Gastrocnemius medialis (tissue), 4 donors: ENCODE measurements around the gene CYTH4. TPM values are rescaled to one million over a fixed set of nuclear protein-coding genes. Genes with fewer than 3 reads are reported as not detected.

ENCODE experiments used
- ATAC-seq, 2 donors: fragments of 150-250 bp; one replicate each; pipeline ENCODE4 v1.9.1; 2016
- DNase-seq, 2 donors: peaks; one replicate each; pipeline ENCODE4 v3.0.0-alpha.2; 2019
- H3K27ac ChIP-seq, 4 donors: fragments of 200-600 bp; sonication (generic); 1 replicate in 1 of 4; 2 replicates in 3 of 4; pipeline ENCODE4 v1.5.1; 2016 to 2018; ENCODE audit warnings: mild to moderate bottlenecking in 2 of 4, moderate library complexity in 1 of 4
- H3K27me3 ChIP-seq, 3 donors: fragments of 200-600 bp; sonication (generic) in 2 of 3; 1 replicate in 1 of 3; 2 replicates in 2 of 3; pipeline versions ENCODE4 v1.5.1 to v1.6.0; 2016 to 2019; ENCODE audit warnings: mild to moderate bottlenecking in 1 of 3, moderate library complexity in 1 of 3
- H3K36me3 ChIP-seq, 2 donors: fragments of 200-600 bp; sonication (generic) in 1 of 2; one replicate each; pipeline ENCODE4 v1.5.1; 2017 to 2018
- H3K4me1 ChIP-seq, 2 donors: fragments of 200-600 bp; sonication (generic) in 1 of 2; one replicate each; pipeline ENCODE4 v1.5.1; 2016 to 2017; ENCODE audit warnings: mild to moderate bottlenecking in 2 of 2
- H3K4me3 ChIP-seq, 4 donors: fragments of 200-600 bp; sonication (generic) in 3 of 4; 1 replicate in 1 of 4; 2 replicates in 3 of 4; pipeline ENCODE4 v1.5.1; 2016 to 2019; ENCODE audit warnings: mild to moderate bottlenecking in 2 of 4
- H3K9me3 ChIP-seq, 3 donors: fragments of 200-600 bp; sonication (generic) in 2 of 3; 1 replicate in 1 of 3; 2 replicates in 2 of 3; pipeline ENCODE4 v1.5.1; 2016 to 2019
- CTCF ChIP-seq, 5 experiments: fragments of 450-650 bp in 3 of 5; fragments of 200-600 bp in 2 of 5; sonication (generic) in 2 of 5; IDR thresholded peaks in 4 of 5; conservative IDR thresholded peaks in 1 of 5; 1 replicate in 4 of 5; 2 replicates in 1 of 5; pipeline ENCODE4 v1.5.1; 2016 to 2019; ENCODE audit warnings: antibody characterized with exemption in 5 of 5, mild to moderate bottlenecking in 3 of 5, moderate library complexity in 3 of 5
- POLR2A ChIP-seq, 2 donors: fragments of 450-650 bp; IDR thresholded peaks; one replicate each; pipeline ENCODE4 v1.6.1; 2017; ENCODE audit warnings: antibody characterized with exemption in 2 of 2, mild to moderate bottlenecking in 2 of 2, moderate library complexity in 2 of 2
- in situ Hi-C, 4 donors: fragments of 200-750 bp; cut with MboI; loops; one replicate each; pipeline versions ENCODE4 v1.15.0 to v1.8.0; 2017; ENCODE audit warnings: low sequenced_read_pairs in 4 of 4
- intact Hi-C: fragments of 100-400 bp; cut with DNase I; formaldehyde crosslinking; loops from one replicate; pipeline ENCODE4 v1.15.1; 2023; ENCODE audit warnings: low total_unique reads
- total RNA-seq, 4 donors: library from RNA; depleted of rRNA; stranded (reverse); fragments of >200 nt; gene quantifications; one replicate each; pipeline versions ENCODE4 v1.1.0 to v1.2.3, GENCODE V29; 2016

The CYTH4 gene
- total RNA-seq, 4 donors from 2014 or later, result 1.7 to 2.2 (median 2.0) TPM; not detected in 1

GRCh38 chr22:37358386-37358785, 76.1 kb downstream of the CYTH4 start:
- in situ Hi-C loops, result no loop called here

GRCh38 chr22:37358917-37359316, 76.6 kb downstream of the CYTH4 start:
- in situ Hi-C loops, result no loop called here
- Histone ChIP-seq H3K9me3 (no peaks in the 10 kb centered on the region), H3K4me1 (no peaks in the 10 kb centered on the region), H3K4me3 (no peak overlapping the region), H3K27ac (no peak overlapping the region), H3K27me3 (peaks cover 0 to 24% (median 15%) of the 10 kb centered on the region in 3 donors), H3K36me3 (no peaks in the 10 kb centered on the region)
- intact Hi-C loops, result no loop called here
- TF ChIP-seq CTCF (IDR thresholded peaks at IDR 0.05 in 4 of 5, conservative IDR thresholded peaks at IDR 0.05 in 1 of 5) (no peak), POLR2A (IDR thresholded peaks at IDR 0.05) (no peak)
- ATAC-seq, result no peak
- no peak for DNase-seq

More at GRCh38 chr22:37358386-37358785, 76.1 kb downstream of the CYTH4 start:
- no peak for TF ChIP-seq POLR2A (IDR thresholded peaks at IDR 0.05)
- no peak for TF ChIP-seq CTCF (IDR thresholded peaks at IDR 0.05 in 4 of 5, conservative IDR thresholded peaks at IDR 0.05 in 1 of 5)
- intact Hi-C loops, result no loop called here
- Histone ChIP-seq H3K27ac (no peak overlapping the region), H3K36me3 (no peaks in the 10 kb centered on the region), H3K4me1 (no peaks in the 10 kb centered on the region), H3K9me3 (no peaks in the 10 kb centered on the region), H3K27me3 (peaks cover 3 to 29% (median 20%) of the 10 kb centered on the region in 3 donors), H3K4me3 (no peak overlapping the region)
- DNase-seq (no peak), ATAC-seq (no peak)

GRCh38 chr22:37362621-37363020, 80.3 kb downstream of the CYTH4 start:
- no peaks in the 10 kb centered on the region for H3K4me1 ChIP-seq

GRCh38 chr22:37363261-37363992, 81.1 kb downstream of the CYTH4 start:
- Histone ChIP-seq H3K4me1 (no peaks in the 10 kb centered on the region), H3K27me3 (no peaks in the 10 kb centered on the region), H3K9me3 (no peaks in the 10 kb centered on the region), H3K36me3 (no peaks in the 10 kb centered on the region), H3K4me3 (no peak overlapping the region), H3K27ac (no peak overlapping the region)
- ATAC-seq, result no peak
- TF ChIP-seq CTCF (IDR thresholded peaks at IDR 0.05 in 4 of 5, conservative IDR thresholded peaks at IDR 0.05 in 1 of 5) (no peak), POLR2A (IDR thresholded peaks at IDR 0.05) (no peak)
- in situ Hi-C loops (no loop called here), intact Hi-C loops (no loop called here)
- DNase-seq, result no peak

More at GRCh38 chr22:37362621-37363020, 80.3 kb downstream of the CYTH4 start:
- in situ Hi-C loops, result no loop called here
- Histone ChIP-seq H3K36me3 (no peaks in the 10 kb centered on the region), H3K27ac (no peak overlapping the region), H3K9me3 (no peaks in the 10 kb centered on the region), H3K4me3 (no peak overlapping the region), H3K27me3 (peaks cover 0 to 2% (median 0%) of the 10 kb centered on the region in 3 donors)
- DNase-seq (no peak), ATAC-seq (no peak)
- TF ChIP-seq CTCF (IDR thresholded peaks at IDR 0.05 in 4 of 5, conservative IDR thresholded peaks at IDR 0.05 in 1 of 5), result no peak
- no peak for TF ChIP-seq POLR2A (IDR thresholded peaks at IDR 0.05)
- intact Hi-C loops, result no loop called here

Other genes with a start within 250 kb of the CYTH4 start
- 1 to 10 TPM; 1.8 to 3.3 (median 2.6) TPM for gene KCTD17, start 230.8 kb upstream of the CYTH4 start, total RNA-seq
- under 1 TPM in 2 of 4 donors, not detected in 2; 0.10 to 0.18 TPM for gene TMPRSS6, start 172.8 kb upstream of the CYTH4 start, total RNA-seq
- gene IL2RB, start 132.6 kb upstream of the CYTH4 start, total RNA-seq, result 1 to 10 TPM in 1 of 4 donors, under 1 TPM in 3; 0.10 to 7.9 (median 0.27) TPM
- gene C1QTNF6, start 94.3 kb upstream of the CYTH4 start, total RNA-seq, result under 1 TPM; 0.46 to 1.00 (median 0.84) TPM
- not detected for gene SSTR3, start 70.0 kb upstream of the CYTH4 start, total RNA-seq
- 1 to 10 TPM in 3 of 4 donors, not detected in 1; 1.9 to 3.7 (median 3.5) TPM for gene RAC2, start 38.2 kb upstream of the CYTH4 start, total RNA-seq
- under 1 TPM in 2 of 4 donors, not detected in 2; 0.02 to 0.03 TPM for gene ELFN2, start 145.0 kb downstream of the CYTH4 start, total RNA-seq
- gene MFNG, start 203.9 kb downstream of the CYTH4 start, total RNA-seq, result 1 to 10 TPM; 2.4 to 7.0 (median 5.2) TPM
- 1 to 10 TPM; 2.6 to 5.7 (median 4.4) TPM for gene CARD10, start 236.9 kb downstream of the CYTH4 start, total RNA-seq